Endothelial cell of umbilical vein (primary cell): ENCODE results near the gene STAT4. TPM values are rescaled to one million over a fixed set of nuclear protein-coding genes. Genes with fewer than 3 reads are reported as not detected.

Experiments used
- BruUV-seq: library from RNA; stranded (reverse); fragments of 400-500 nt; replicated peaks from 2 replicates; lab custom pipeline; 2021; lab: Mats Ljungman, UMichigan
- CTCF ChIA-PET: fragments of 300-600, 350-600 bp; sonication (Branson Sonifier 250); formaldehyde crosslinking; loops from one replicate; lab custom pipeline; 2021; ENCODE audit warnings: antibody characterized with exemption, inconsistent platforms; lab: Charles Lee
- POLR2A ChIA-PET: fragments of 300-600, 350-600 bp; sonication (Branson Sonifier 250); formaldehyde crosslinking; loops from one replicate; lab custom pipeline; 2021; ENCODE audit warnings: antibody characterized with exemption, inconsistent platforms; lab: Charles Lee
- DNase-seq: peaks from one replicate; pipeline ENCODE4 v3.0.0-alpha.2; 2011; ENCODE audit warnings: low read depth, low spot score
- FAIRE-seq: peaks from 2 replicates; lab custom pipeline; 2011; peaks lifted over from hg19 to GRCh38; lab: Jason Lieb, UNC
- H2AFZ ChIP-seq: 2 replicates; pipeline ENCODE4 v1.6.0; 2012; ENCODE audit warnings: low read depth, low read length, control low read depth, inconsistent platforms
- H3K27ac ChIP-seq: 2 replicates; pipeline ENCODE4 v1.5.1; 2011; ENCODE audit warnings: low read depth, mild to moderate bottlenecking, control low read depth, low read length, moderate library complexity; ENCODE audit not compliant: insufficient read depth
- H3K27me3 ChIP-seq, 2 experiments: 2 replicates each; pipeline versions ENCODE4 v1.6.0 to v1.6.1; 2011; ENCODE audit warnings: low read length in 2 of 2, mixed read lengths in 1 of 2; ENCODE audit not compliant: control insufficient read depth in 2 of 2, insufficient read depth in 2 of 2
- H3K36me3 ChIP-seq, 2 experiments: 2 replicates in 1 of 2; 3 replicates in 1 of 2; pipeline ENCODE4 v1.5.1; 2011; ENCODE audit warnings: low read length in 2 of 2, mild to moderate bottlenecking in 1 of 2, moderate library complexity in 1 of 2; ENCODE audit not compliant: control insufficient read depth in 2 of 2, insufficient read depth in 2 of 2; ENCODE audit errors: extremely low read depth in 1 of 2
- H3K4me1 ChIP-seq: 3 replicates; pipeline ENCODE4 v1.5.1; 2011; ENCODE audit warnings: mild to moderate bottlenecking, low read length; ENCODE audit not compliant: control insufficient read depth, insufficient read depth; ENCODE audit errors: extremely low read depth
- H3K4me2 ChIP-seq: 2 replicates; pipeline ENCODE4 v1.6.1; 2011; ENCODE audit warnings: low read length, control low read depth, mixed read lengths; ENCODE audit not compliant: insufficient read depth
- H3K4me3 ChIP-seq, 3 experiments: fragments of 200-600 bp in 1 of 3; sonication (generic), shearing (Covaris generic) in 1 of 3; replicated peaks in 1 of 3; 2 replicates each; pipeline ENCODE4 v1.5.1; 2011 to 2016; ENCODE audit warnings: control low read depth in 3 of 3, low read length in 3 of 3, mild to moderate bottlenecking in 2 of 3, inconsistent platforms in 1 of 3, low read depth in 1 of 3, moderate library complexity in 1 of 3; ENCODE audit not compliant: insufficient read depth in 1 of 3
- H3K79me2 ChIP-seq: 2 replicates; pipeline ENCODE4 v1.6.0; 2012; ENCODE audit warnings: low read length, inconsistent platforms; ENCODE audit not compliant: control insufficient read depth, insufficient read depth
- H3K9ac ChIP-seq: replicated peaks from 2 replicates; pipeline ENCODE3; 2011; ENCODE audit warnings: low read length, control low read depth; ENCODE audit not compliant: insufficient read depth; ENCODE audit errors: extremely low read depth
- H3K9me1 ChIP-seq: replicated peaks from 3 replicates; pipeline ENCODE4 v1.6.0; 2011; ENCODE audit warnings: mild to moderate bottlenecking, low read length; ENCODE audit not compliant: control insufficient read depth, insufficient read depth; ENCODE audit errors: extremely low read depth
- H3K9me3 ChIP-seq: replicated peaks from 2 replicates; pipeline ENCODE4 v1.5.1; 2012; ENCODE audit warnings: low read length, inconsistent platforms; ENCODE audit not compliant: control insufficient read depth, insufficient read depth
- H4K20me1 ChIP-seq: replicated peaks from 2 replicates; pipeline ENCODE3; 2011; ENCODE audit warnings: mild to moderate bottlenecking, low read length; ENCODE audit not compliant: control insufficient read depth, insufficient read depth; ENCODE audit errors: extremely low read depth
- CTCF ChIP-seq, 2 donors: IDR thresholded peaks; 1 replicate in 1 of 2; 2 replicates in 1 of 2; pipeline ENCODE4 v1.5.1; 2011; ENCODE audit warnings: low read length in 2 of 2, mild to moderate bottlenecking in 2 of 2, moderate library complexity in 2 of 2, control low read depth in 1 of 2, inconsistent platforms in 1 of 2, low read depth in 1 of 2; ENCODE audit not compliant: insufficient read depth in 1 of 2; ENCODE audit errors: extremely low read depth in 1 of 2
- EZH2 ChIP-seq: IDR thresholded peaks from 2 replicates; pipeline ENCODE4 v1.6.1; 2012; ENCODE audit warnings: borderline replicate concordance, low read depth, mild to moderate bottlenecking, moderate library complexity, low read length, inconsistent platforms; ENCODE audit not compliant: severe bottlenecking
- FOS ChIP-seq: IDR thresholded peaks from 2 replicates; pipeline ENCODE4 v1.6.1; 2011; ENCODE audit warnings: mild to moderate bottlenecking, low read length, moderate library complexity, borderline replicate concordance; ENCODE audit not compliant: insufficient read depth
- GATA2 ChIP-seq: IDR thresholded peaks from 2 replicates; pipeline ENCODE4 v1.7.0; 2011; ENCODE audit warnings: low read depth, mild to moderate bottlenecking, moderate library complexity, mixed read lengths, low read length; ENCODE audit not compliant: insufficient read length, insufficient read depth
- JUN ChIP-seq: IDR thresholded peaks from 2 replicates; pipeline ENCODE4 v1.6.1; 2011; ENCODE audit warnings: borderline replicate concordance, low read depth; ENCODE audit not compliant: insufficient read length, insufficient read depth
- MAX ChIP-seq: IDR thresholded peaks from 2 replicates; pipeline ENCODE4 v1.6.1; 2011; ENCODE audit not compliant: insufficient read depth, insufficient read length
- MYC ChIP-seq: IDR thresholded peaks from one replicate; pipeline ENCODE4 v1.6.1; 2011; ENCODE audit warnings: mild to moderate bottlenecking, low read depth, low read length
- POLR2A ChIP-seq: IDR thresholded peaks from 2 replicates; pipeline ENCODE4 v1.6.1; 2012; ENCODE audit warnings: low read depth, mild to moderate bottlenecking, control low read depth, low read length
- POLR2AphosphoS5 ChIP-seq: IDR thresholded peaks from 2 replicates; pipeline ENCODE4 v1.6.1; 2012; ENCODE audit warnings: low read depth, mild to moderate bottlenecking, control low read depth, low read length, moderate library complexity; ENCODE audit not compliant: insufficient read depth
- dilution Hi-C: fragments of 300-500 bp; cut with MboI; formaldehyde crosslinking; loops from one replicate; pipeline ENCODE4 v1.15.0; 2019; ENCODE audit warnings: low sequenced_read_pairs; ENCODE audit not compliant: extremely low pct_ligation_motif_present
- intact Hi-C: fragments of 100-400 bp; cut with micrococcal nuclease; formaldehyde crosslinking; loops from one replicate; pipeline ENCODE4 v1.10.0; 2022
- polyA plus RNA-seq, 4 experiments: library from polyadenylated mRNA; depleted of rRNA in 3 of 4; stranded (reverse) in 3 of 4; unstranded in 1 of 4; fragments of >200 nt; gene quantifications; 2 replicates each; pipeline versions ENCODE4 v1.2.1 to v1.2.3, GENCODE V29; 2011 to 2012; ENCODE audit warnings: missing spikeins in 1 of 4
- total RNA-seq: library from RNA; stranded (reverse); gene quantifications from 2 replicates; pipeline ENCODE4 v1.2.3, GENCODE V29; 2021

STAT4 gene
- total and polyA plus RNA-seq, 2 donors (not counting 3 experiments of a cell fraction or from before 2014, with no cell fraction given) = 0.46 to 1.2 TPM

- FAIRE-seq (no peak), DNase-seq (no peak)
- ChIA-PET POLR2A (no interaction called here), CTCF (no interaction called here)
- no peaks in the 10 kb centered on the region for H3K9me1 ChIP-seq
- TF ChIP-seq JUN = no peak
- no peak for TF ChIP-seq POLR2AphosphoS5
- TF ChIP-seq MAX = no peak
- no peak for TF ChIP-seq POLR2A
- no peak for TF ChIP-seq EZH2
- TF ChIP-seq CTCF (IDR thresholded peaks at IDR 0.05; ENCODE audit: extremely low read depth in 1 of 2, insufficient read depth in 1 of 2, low read depth in 1 of 2, low read length in 2 of 2) = no peak
- no peak for TF ChIP-seq GATA2
- no peak for TF ChIP-seq MYC
- TF ChIP-seq FOS = no peak
- no peak overlapping the region for H3K4me2 ChIP-seq
- no peaks in the 10 kb centered on the region for H3K9me3 ChIP-seq
- H3K27ac ChIP-seq = no peak overlapping the region
- H3K79me2 ChIP-seq = no peaks in the 10 kb centered on the region
- H3K9ac ChIP-seq = no peak overlapping the region
- no peaks in the 10 kb centered on the region for H3K27me3 ChIP-seq
- H3K36me3 ChIP-seq = no peaks in the 10 kb centered on the region
- H3K4me1 ChIP-seq = peaks cover 17% of the 10 kb centered on the region
- dilution Hi-C loops (no loop called here), intact Hi-C loops (no loop called here)
- H2AFZ ChIP-seq = no peak overlapping the region
- no peaks in the 10 kb centered on the region for H4K20me1 ChIP-seq
- no peak overlapping the region for H3K4me3 ChIP-seq
- BruUV-seq = no TSS peak
These were observed 131.4 kb downstream of the STAT4 start for GRCh38 chr2:191019376-191019775.
